GM12864 (cell line): ENCODE results near the gene PLXNC1.

Experiments
- DNase-seq: peaks from one replicate; pipeline ENCODE4 v3.0.0-alpha.2; 2011; ENCODE audit warnings: low read depth
- H3K4me3 ChIP-seq: 2 replicates; pipeline ENCODE4 v1.5.1; 2011; ENCODE audit warnings: mild to moderate bottlenecking, low read depth, low read length, control low read depth
- TF ChIP-seq, protein P1 (sequence below): IDR thresholded peaks from 2 replicates; pipeline ENCODE4 v1.5.1; 2011; ENCODE audit warnings: low read depth, mild to moderate bottlenecking, moderate library complexity, low read length, control low read depth, inconsistent platforms; ENCODE audit errors: missing control alignments

Gene PLXNC1

DNA sequence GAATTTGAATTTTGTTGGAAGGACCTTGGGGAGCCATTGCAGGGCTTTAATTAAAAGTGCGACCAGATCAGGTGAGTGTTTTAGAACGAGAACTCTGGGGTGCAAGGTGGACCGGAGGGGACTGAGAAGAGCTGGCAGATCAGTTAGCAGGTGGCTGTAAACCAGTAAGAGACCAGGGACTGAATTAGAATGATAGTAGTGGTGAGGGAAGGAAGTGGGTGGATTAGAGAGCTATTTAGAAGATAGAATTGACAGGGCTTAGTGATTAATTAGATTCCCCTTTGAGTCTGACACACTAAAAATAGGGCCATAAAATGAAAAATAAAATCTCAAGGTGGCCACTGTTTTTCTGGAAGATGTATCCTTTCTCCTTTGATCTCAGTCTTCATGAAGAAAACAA, 44.8 kb downstream of the PLXNC1 start:
- TF ChIP-seq, protein P1, sequence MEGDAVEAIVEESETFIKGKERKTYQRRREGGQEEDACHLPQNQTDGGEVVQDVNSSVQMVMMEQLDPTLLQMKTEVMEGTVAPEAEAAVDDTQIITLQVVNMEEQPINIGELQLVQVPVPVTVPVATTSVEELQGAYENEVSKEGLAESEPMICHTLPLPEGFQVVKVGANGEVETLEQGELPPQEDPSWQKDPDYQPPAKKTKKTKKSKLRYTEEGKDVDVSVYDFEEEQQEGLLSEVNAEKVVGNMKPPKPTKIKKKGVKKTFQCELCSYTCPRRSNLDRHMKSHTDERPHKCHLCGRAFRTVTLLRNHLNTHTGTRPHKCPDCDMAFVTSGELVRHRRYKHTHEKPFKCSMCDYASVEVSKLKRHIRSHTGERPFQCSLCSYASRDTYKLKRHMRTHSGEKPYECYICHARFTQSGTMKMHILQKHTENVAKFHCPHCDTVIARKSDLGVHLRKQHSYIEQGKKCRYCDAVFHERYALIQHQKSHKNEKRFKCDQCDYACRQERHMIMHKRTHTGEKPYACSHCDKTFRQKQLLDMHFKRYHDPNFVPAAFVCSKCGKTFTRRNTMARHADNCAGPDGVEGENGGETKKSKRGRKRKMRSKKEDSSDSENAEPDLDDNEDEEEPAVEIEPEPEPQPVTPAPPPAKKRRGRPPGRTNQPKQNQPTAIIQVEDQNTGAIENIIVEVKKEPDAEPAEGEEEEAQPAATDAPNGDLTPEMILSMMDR, result no peak
- DNase-seq, result no peak

DNA sequence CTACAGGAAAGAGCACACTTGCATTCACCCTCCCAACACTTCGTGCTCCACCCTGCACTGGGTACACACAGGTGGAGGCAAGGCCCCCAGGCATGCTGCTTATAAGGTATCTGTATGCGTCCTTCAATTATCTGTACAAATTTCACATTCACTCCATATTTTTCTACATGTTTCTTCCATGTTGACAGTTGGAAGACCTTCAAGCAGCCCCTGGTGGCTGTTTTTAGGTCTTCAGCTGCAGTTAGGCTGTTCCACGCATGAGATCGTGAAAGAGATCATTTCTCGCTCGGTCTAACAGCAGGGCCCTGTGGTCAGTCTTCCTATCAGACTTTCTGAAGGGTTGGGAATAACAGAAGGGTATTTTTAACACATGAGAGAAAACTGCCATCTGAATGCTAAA, 47.1 kb downstream of the PLXNC1 start:
- TF ChIP-seq, protein P1, result peak; percentile 23
- no peak overlapping the region for H3K4me3 ChIP-seq

More for the DNA sequence above, 44.8 kb downstream of the PLXNC1 start:
- no peak overlapping the region for H3K4me3 ChIP-seq

DNA sequence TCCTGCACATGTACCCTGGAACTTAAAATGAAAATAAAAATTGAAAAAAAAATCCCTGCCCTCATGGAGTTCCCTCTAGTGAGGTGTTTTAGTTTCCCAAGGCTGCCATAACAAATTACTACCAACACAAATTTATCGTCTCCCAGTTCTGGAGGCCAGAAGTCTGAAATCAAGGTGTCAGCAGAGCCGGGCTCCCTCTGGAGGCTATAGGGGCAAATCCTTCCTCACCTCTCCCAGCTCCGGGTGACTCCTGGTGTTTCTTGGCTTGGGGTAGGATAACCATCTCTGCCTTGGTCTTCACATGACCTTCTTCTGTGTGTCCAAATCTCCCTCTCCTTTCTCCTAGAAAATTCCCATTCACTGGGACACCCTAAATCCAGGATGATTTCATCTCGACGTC, 50.1 kb downstream of the PLXNC1 start:
- no peak overlapping the region for H3K4me3 ChIP-seq
- no peak for DNase-seq
- TF ChIP-seq, protein P1, result no peak

More for the DNA sequence above, 47.1 kb downstream of the PLXNC1 start:
- no peak for DNase-seq

DNA sequence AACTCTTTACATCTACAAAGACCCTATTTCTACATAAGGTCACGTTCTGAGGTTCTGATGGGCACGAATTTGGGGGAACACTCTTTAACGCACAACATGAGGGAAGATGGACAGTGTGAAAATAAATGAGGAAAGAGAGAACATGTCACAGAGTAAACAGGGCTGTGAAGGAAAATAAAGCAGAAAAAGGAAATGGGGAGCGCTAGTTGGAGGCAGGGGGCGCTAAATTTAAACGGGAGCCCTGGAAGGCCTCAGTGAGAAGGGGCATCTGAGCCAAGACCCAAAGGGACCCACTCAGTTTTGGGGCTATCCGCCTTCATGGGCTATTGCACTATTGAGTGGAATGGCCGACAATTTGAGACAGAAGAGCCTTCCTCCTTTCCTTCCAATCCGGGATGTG, 50.5 kb downstream of the PLXNC1 start:
- TF ChIP-seq, protein P1, result no peak
- H3K4me3 ChIP-seq, result no peak overlapping the region
- DNase-seq, result no peak

DNA sequence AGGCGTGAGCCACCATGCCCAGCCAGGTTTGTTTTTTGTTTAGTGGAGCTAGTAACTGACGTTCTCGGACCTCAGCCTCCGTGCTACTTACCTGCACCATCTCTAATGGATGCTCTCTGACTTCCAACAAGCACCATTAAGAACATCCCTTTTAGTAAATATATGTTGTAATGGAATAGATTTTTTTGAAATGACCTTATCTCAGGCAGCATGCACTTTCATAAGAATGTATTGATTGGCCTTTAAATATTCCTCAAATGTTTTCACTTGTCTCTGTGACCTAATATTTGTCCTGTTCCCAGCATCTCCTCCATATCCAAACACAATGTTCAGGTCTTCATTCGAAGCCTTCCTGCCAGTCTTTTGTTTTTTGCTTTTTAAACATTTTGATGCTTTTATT, 51.7 kb downstream of the PLXNC1 start:
- H3K4me3 ChIP-seq, result no peak overlapping the region

DNA sequence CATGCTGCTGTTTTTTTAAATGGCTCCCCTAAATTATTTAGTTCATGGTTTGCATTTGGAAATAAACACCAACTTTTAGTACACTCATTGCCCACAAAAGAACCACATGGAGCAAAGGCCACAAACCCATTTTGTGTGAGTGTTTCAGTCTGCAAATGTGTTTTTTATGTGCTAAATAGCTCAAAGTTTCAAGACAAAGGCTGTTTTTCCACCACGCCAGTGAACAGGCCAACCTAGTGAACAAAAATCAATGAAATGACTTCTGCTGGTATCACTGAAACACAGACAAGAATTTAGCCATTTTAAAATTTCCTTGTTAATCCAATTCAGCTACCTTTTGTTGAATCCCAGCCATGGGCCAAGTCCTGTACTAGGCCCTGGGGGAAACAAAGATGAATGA, 52.3 kb downstream of the PLXNC1 start:
- H3K4me3 ChIP-seq, result no peak overlapping the region
- TF ChIP-seq, protein P1, result no peak

More for the DNA sequence above, 51.7 kb downstream of the PLXNC1 start:
- no peak for DNase-seq
- TF ChIP-seq, protein P1, result no peak

More for the DNA sequence above, 52.3 kb downstream of the PLXNC1 start:
- no peak for DNase-seq
